GM21529 (cell line): ENCODE measurements around the gene MYD88.
"Not testable (repeated sequence)": the region's sequence is repeated elsewhere in the genome, so short reads cannot be mapped to it uniquely, and the experiment has no call there.

Experiments
- ATAC-seq: cut with Tn5 transposase; IDR thresholded peaks from one replicate; pipeline ENCODE4 v1.9.1; 2021; ENCODE audit not compliant: unreplicated experiment

The MYD88 gene

GRCh38 chr3:38140326-38141172, 2.1 kb downstream of the MYD88 start:
- ATAC-seq = no peak

- ATAC-seq = no peak
Measured at GRCh38 chr3:38141173-38141951, 2.9 kb downstream of the MYD88 start.

- ATAC-seq = no peak
Measured at GRCh38 chr3:38141952-38142273, 3.5 kb downstream of the MYD88 start.

GRCh38 chr3:38142959-38143358, 4.5 kb downstream of the MYD88 start:
- ATAC-seq = no peak

GRCh38 chr3:38143511-38143910, 5.0 kb downstream of the MYD88 start:
- no peak for ATAC-seq

GRCh38 chr3:38146504-38146903, 8.0 kb downstream of the MYD88 start:
- ATAC-seq = no peak

GRCh38 chr3:38147421-38147820, 9.0 kb downstream of the MYD88 start:
- ATAC-seq = no peak

GRCh38 chr3:38148311-38148882, 9.9 kb downstream of the MYD88 start:
- ATAC-seq = no peak

- ATAC-seq = no peak
Measured at GRCh38 chr3:38149708-38150107, 11.2 kb downstream of the MYD88 start.

- no peak for ATAC-seq
Measured at GRCh38 chr3:38150780-38151528, 12.5 kb downstream of the MYD88 start.

- ATAC-seq = no peak
Measured at GRCh38 chr3:38151667-38152265, 13.3 kb downstream of the MYD88 start.

- ATAC-seq = no peak
Measured at GRCh38 chr3:38152609-38153008, 14.1 kb downstream of the MYD88 start.

- no peak for ATAC-seq
Measured at GRCh38 chr3:38153221-38153620, 14.8 kb downstream of the MYD88 start.

- no peak for ATAC-seq
Measured at GRCh38 chr3:38154033-38154494, 15.6 kb downstream of the MYD88 start.

- peak; percentile 44 for ATAC-seq
Measured at GRCh38 chr3:38154625-38155255, 16.3 kb downstream of the MYD88 start.

- ATAC-seq = no peak
Measured at GRCh38 chr3:38155825-38156224, 17.4 kb downstream of the MYD88 start.

GRCh38 chr3:38157117-38157516, 18.7 kb downstream of the MYD88 start:
- ATAC-seq = no peak

- ATAC-seq = no peak
Measured at GRCh38 chr3:38157595-38157994, 19.1 kb downstream of the MYD88 start.

- no peak for ATAC-seq
Measured at GRCh38 chr3:38158472-38158871, 20.0 kb downstream of the MYD88 start.

- not testable (repeated sequence) for ATAC-seq
Measured at GRCh38 chr3:38160704-38161103, 22.2 kb downstream of the MYD88 start.
